ENCODE measurements around the gene ZBED5. TPM values are rescaled to one million over a fixed set of nuclear protein-coding genes. Genes with fewer than 3 reads are reported as not detected.
A peak's percentile ranks its signal among the peaks of the same experiment; 100 is the strongest.

ZBED5 gene
- total and polyA plus RNA-seq, 4 donors = 5.4 to 10.7 (median 10.1) TPM

- Histone ChIP-seq H3K9me3 (ENCODE audit: control insufficient read depth in 4 of 4, low read length in 3 of 4) (no peaks in the 10 kb centered on the region), H3K36me3 (ENCODE audit: control insufficient read depth in 4 of 4, insufficient read depth in 3 of 4, low read depth in 1 of 4, low read length in 3 of 4) (no peaks in the 10 kb centered on the region), H3K27ac (ENCODE audit: low read depth in 1 of 2, low read length in 2 of 2) (no peak overlapping the region), H3K4me3 (ENCODE audit: low read depth in 1 of 3, low read length in 3 of 3) (no peak overlapping the region), H3K4me1 (ENCODE audit: control insufficient read depth in 4 of 4, insufficient read depth in 4 of 4, low read length in 3 of 4) (peaks cover 1 to 18% (median 14%) of the 10 kb centered on the region in 4 donors), H3K9ac (ENCODE audit: low read depth in 1 of 2, low read length in 2 of 2) (no peak overlapping the region), H3K27me3 (ENCODE audit: control insufficient read depth in 4 of 4, insufficient read depth in 4 of 4, low read length in 3 of 4) (no peaks in the 10 kb centered on the region)
- DNase-seq (ENCODE audit: low spot score) = no peak
- no peak for TF ChIP-seq FOXA1 (IDR thresholded peaks at IDR 0.05)
- no peak for TF ChIP-seq RXRA (IDR thresholded peaks at IDR 0.05)
- no peak for TF ChIP-seq EGR1 (IDR thresholded peaks at IDR 0.05; ENCODE audit: low read depth in 2 of 2)
- no peak for TF ChIP-seq CTCF (IDR thresholded peaks at IDR 0.05; ENCODE audit: low read depth, low read length, missing input control)
- no peak for TF ChIP-seq FOXA2 (IDR thresholded peaks at IDR 0.05)
- TF ChIP-seq, protein P1, sequence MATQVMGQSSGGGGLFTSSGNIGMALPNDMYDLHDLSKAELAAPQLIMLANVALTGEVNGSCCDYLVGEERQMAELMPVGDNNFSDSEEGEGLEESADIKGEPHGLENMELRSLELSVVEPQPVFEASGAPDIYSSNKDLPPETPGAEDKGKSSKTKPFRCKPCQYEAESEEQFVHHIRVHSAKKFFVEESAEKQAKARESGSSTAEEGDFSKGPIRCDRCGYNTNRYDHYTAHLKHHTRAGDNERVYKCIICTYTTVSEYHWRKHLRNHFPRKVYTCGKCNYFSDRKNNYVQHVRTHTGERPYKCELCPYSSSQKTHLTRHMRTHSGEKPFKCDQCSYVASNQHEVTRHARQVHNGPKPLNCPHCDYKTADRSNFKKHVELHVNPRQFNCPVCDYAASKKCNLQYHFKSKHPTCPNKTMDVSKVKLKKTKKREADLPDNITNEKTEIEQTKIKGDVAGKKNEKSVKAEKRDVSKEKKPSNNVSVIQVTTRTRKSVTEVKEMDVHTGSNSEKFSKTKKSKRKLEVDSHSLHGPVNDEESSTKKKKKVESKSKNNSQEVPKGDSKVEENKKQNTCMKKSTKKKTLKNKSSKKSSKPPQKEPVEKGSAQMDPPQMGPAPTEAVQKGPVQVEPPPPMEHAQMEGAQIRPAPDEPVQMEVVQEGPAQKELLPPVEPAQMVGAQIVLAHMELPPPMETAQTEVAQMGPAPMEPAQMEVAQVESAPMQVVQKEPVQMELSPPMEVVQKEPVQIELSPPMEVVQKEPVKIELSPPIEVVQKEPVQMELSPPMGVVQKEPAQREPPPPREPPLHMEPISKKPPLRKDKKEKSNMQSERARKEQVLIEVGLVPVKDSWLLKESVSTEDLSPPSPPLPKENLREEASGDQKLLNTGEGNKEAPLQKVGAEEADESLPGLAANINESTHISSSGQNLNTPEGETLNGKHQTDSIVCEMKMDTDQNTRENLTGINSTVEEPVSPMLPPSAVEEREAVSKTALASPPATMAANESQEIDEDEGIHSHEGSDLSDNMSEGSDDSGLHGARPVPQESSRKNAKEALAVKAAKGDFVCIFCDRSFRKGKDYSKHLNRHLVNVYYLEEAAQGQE (IDR thresholded peaks at IDR 0.05) = no peak
- TF ChIP-seq ATF3 (IDR thresholded peaks at IDR 0.05) = no peak
- TF ChIP-seq JUND (IDR thresholded peaks at IDR 0.05) = no peak
- TF ChIP-seq RAD21 (IDR thresholded peaks at IDR 0.05) = no peak
- TF ChIP-seq YY1 (IDR thresholded peaks at IDR 0.05) = no peak
- no peak for TF ChIP-seq TAF1 (conservative IDR thresholded peaks at IDR 0.05)
- TF ChIP-seq HNF4G (IDR thresholded peaks at IDR 0.05) = no peak
Measured at GRCh38 chr11:10861047-10861446, 3.2 kb upstream of the ZBED5 start.

DNA sequence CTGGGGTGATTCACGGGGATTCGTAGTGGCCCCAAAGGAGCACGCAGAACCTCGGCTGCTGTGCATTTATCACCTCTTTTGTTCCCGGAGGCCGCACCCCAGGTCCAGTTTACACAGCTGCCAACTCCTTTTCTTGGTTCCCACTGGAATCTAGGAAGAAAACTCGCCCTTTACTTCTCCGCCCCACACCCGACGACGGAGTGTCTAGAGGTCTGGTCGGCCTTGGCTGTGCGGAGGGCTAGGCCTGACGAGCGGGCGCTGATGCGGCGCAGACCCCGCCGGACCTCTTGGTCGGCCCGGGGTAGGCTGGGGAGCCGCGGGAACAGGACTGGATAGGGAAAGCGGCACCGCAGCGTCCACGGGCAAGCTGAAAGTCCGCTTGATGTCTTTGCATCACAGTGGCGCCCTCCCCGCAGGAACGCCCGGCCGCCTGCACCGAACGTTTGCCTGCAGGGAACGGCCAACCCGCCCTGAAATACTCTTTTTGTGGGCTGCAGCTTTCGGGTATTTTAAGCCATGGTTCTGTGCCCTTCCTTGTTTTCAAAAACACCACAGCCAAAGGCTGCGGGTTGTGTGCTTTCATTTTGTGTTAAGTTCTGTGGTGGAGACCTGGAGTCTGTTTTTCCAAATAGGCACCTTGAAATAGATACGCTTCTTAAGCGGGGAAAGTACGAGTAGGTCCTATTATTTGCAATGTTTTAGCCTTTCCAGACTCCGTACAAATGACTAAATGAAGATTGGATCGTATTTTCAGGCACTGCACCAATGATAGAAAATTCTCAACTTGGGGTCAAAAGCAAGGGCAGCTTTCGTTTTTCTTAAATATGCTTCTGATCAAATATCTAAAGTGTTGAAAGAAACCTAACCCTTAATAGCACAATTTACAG, 829 bp upstream of the ZBED5 start:
- H3K9ac ChIP-seq (ENCODE audit: low read depth in 1 of 2, low read length in 2 of 2) = peak overlapping the region; percentile 53 to 77
- peak overlapping the region; percentile 92 to 98 for H3K27ac ChIP-seq (ENCODE audit: low read depth in 1 of 2, low read length in 2 of 2)
- TF ChIP-seq HNF4A (conservative IDR thresholded peaks at IDR 0.05) (peak in 1 of 2 donors; percentile 11), RAD21 (IDR thresholded peaks at IDR 0.05) (peak in 1 of 2 donors; percentile 2), EGR1 (IDR thresholded peaks at IDR 0.05; ENCODE audit: low read depth in 2 of 2) (no peak)
- DNase-seq (ENCODE audit: low spot score) = peak; percentile 74
- H3K36me3 ChIP-seq (ENCODE audit: control insufficient read depth in 4 of 4, insufficient read depth in 3 of 4, low read depth in 1 of 4, low read length in 3 of 4) = peaks cover 3 to 16% (median 14%) of the 10 kb centered on the region in 4 donors
- no peaks in the 10 kb centered on the region for H3K27me3 ChIP-seq (ENCODE audit: control insufficient read depth in 4 of 4, insufficient read depth in 4 of 4, low read length in 3 of 4)
- H3K9me3 ChIP-seq (ENCODE audit: control insufficient read depth in 4 of 4, low read length in 3 of 4) = no peaks in the 10 kb centered on the region
- H3K4me3 ChIP-seq (ENCODE audit: low read depth in 1 of 3, low read length in 3 of 3) = peak overlapping the region; percentile 72 to 92 (median 90)
- peaks cover 1 to 19% (median 14%) of the 10 kb centered on the region in 4 donors for H3K4me1 ChIP-seq (ENCODE audit: control insufficient read depth in 4 of 4, insufficient read depth in 4 of 4, low read length in 3 of 4)
- WGBS = under 1% methylated on average over 46 of the region's 46 CpGs
